ENCODE data around the gene MEGF6. TPM values are rescaled to one million over a fixed set of nuclear protein-coding genes. Genes with fewer than 3 reads are reported as not detected.

The MEGF6 gene
- total and polyA plus RNA-seq, 2 of the 8 experiments (the other 6 are each of a cell fraction or from before 2014, with no cell fraction given): 4.1 to 14.8 TPM

- TF ChIP-seq CHD7 (IDR thresholded peaks at IDR 0.05; ENCODE audit: insufficient replicate concordance, low read length) (no peak), RNF2 (IDR thresholded peaks at IDR 0.05; ENCODE audit: borderline replicate concordance, low read depth, low read length, missing control alignments, poor library complexity, severe bottlenecking) (no peak), GTF2F1 (IDR thresholded peaks at IDR 0.05; ENCODE audit: borderline replicate concordance, low read depth, low read length) (no peak), TBP (IDR thresholded peaks at IDR 0.05; ENCODE audit: low read depth, low read length) (no peak), ZNF274 (IDR thresholded peaks at IDR 0.05; ENCODE audit: borderline replicate concordance, extremely low read depth, low read length) (no peak)
These were observed 70.4 kb downstream of the MEGF6 start (continued) for GRCh38 chr1:3540876-3541275.

Measured in H1 (cell line).